CD8-positive, alpha-beta memory T cell (primary cell): Measurements from ENCODE around the gene TSPAN9. TPM values are rescaled to one million over a fixed set of nuclear protein-coding genes. Genes with fewer than 3 reads are reported as not detected.

Experiments
- CTCF ChIA-PET: fragments of 350-600 bp; sonication (Branson Sonifier 250); formaldehyde crosslinking; loops from one replicate; lab custom pipeline; 2021; ENCODE audit warnings: antibody characterized with exemption; lab: Charles Lee
- POLR2A ChIA-PET: fragments of 350-600 bp; sonication (Branson Sonifier 250); formaldehyde crosslinking; loops from one replicate; lab custom pipeline; 2021; ENCODE audit warnings: antibody characterized with exemption; lab: Charles Lee
- DNase-seq, 5 donors: peaks; one replicate each; pipeline versions ENCODE4 v3.0.0 to v3.0.0-alpha.2; 2020 to 2022; ENCODE audit warnings: mixed read lengths in 1 of 5
- H3K27ac ChIP-seq: one replicate; pipeline ENCODE4 v1.7.0; 2013; ENCODE audit warnings: low read depth, mild to moderate bottlenecking, low read length, moderate library complexity
- H3K27me3 ChIP-seq: 2 replicates; pipeline ENCODE4 v1.7.0; 2013; ENCODE audit warnings: low read length, mild to moderate bottlenecking; ENCODE audit not compliant: insufficient read depth, poor library complexity, severe bottlenecking
- H3K36me3 ChIP-seq: 2 replicates; pipeline ENCODE4 v1.7.0; 2013; ENCODE audit warnings: mild to moderate bottlenecking, low read length, moderate library complexity; ENCODE audit not compliant: insufficient read depth
- H3K4me1 ChIP-seq: 2 replicates; pipeline ENCODE4 v1.7.0; 2013; ENCODE audit warnings: mild to moderate bottlenecking, low read length, moderate library complexity; ENCODE audit not compliant: insufficient read depth
- H3K4me3 ChIP-seq: 2 replicates; pipeline ENCODE4 v1.7.0; 2013; ENCODE audit warnings: mild to moderate bottlenecking, low read length
- H3K9me3 ChIP-seq: 2 replicates; pipeline ENCODE4 v1.7.0; 2013; ENCODE audit warnings: mild to moderate bottlenecking, low read length
- H3K27ac Mint-ChIP-seq, 8 donors: one replicate each; pipeline ENCODE4 v1.8.0; 2020 to 2021; ENCODE audit warnings: mixed read lengths in 8 of 8, mild to moderate bottlenecking in 6 of 8, inconsistent platforms in 3 of 8, moderate library complexity in 3 of 8
- H3K27me3 Mint-ChIP-seq, 2 donors: one replicate each; pipeline ENCODE4 v1.8.0; 2020 to 2021; ENCODE audit warnings: mixed read lengths in 2 of 2, mild to moderate bottlenecking in 1 of 2, moderate library complexity in 1 of 2
- H3K36me3 Mint-ChIP-seq, 3 donors: one replicate each; pipeline ENCODE4 v1.8.0; 2020 to 2021; ENCODE audit warnings: mixed read lengths in 3 of 3, inconsistent platforms in 1 of 3, mild to moderate bottlenecking in 1 of 3
- H3K4me1 Mint-ChIP-seq, 3 donors: one replicate each; pipeline ENCODE4 v1.8.0; 2020 to 2021; ENCODE audit warnings: mixed read lengths in 3 of 3, inconsistent platforms in 1 of 3, mild to moderate bottlenecking in 1 of 3
- H3K4me3 Mint-ChIP-seq, 7 donors: one replicate each; pipeline ENCODE4 v1.8.0; 2020 to 2021; ENCODE audit warnings: mixed read lengths in 7 of 7, mild to moderate bottlenecking in 6 of 7, moderate library complexity in 4 of 7, inconsistent platforms in 2 of 7
- H3K9me3 Mint-ChIP-seq, 5 donors: one replicate each; pipeline ENCODE4 v1.8.0; 2020 to 2022; ENCODE audit warnings: mixed read lengths in 5 of 5, mild to moderate bottlenecking in 3 of 5, moderate library complexity in 2 of 5, inconsistent platforms in 1 of 5
- polyA plus RNA-seq: library from polyadenylated mRNA; unstranded; fragments of 300-500 nt; fragmentation: Illumina TruSeq; gene quantifications from one replicate; pipeline ENCODE4 v1.2.3, GENCODE V29; 2021
- total RNA-seq, 2 experiments: library from RNA; stranded (reverse); gene quantifications; one replicate each; pipeline ENCODE4 v1.2.3, GENCODE V29; 2021

The TSPAN9 gene
- total and polyA plus RNA-seq, 3 experiments from 2014 or later = 0.33 to 0.79 TPM; not detected in 1

- no peaks in the 10 kb centered on the region for H3K9me3 Mint-ChIP-seq
- H3K27me3 Mint-ChIP-seq = peaks cover 5 to 18% of the 10 kb centered on the region in 2 donors
- H3K4me3 ChIP-seq = no peak overlapping the region
- no peaks in the 10 kb centered on the region for H3K36me3 ChIP-seq
- no peak overlapping the region for H3K27ac Mint-ChIP-seq
- POLR2A ChIA-PET = no interaction called here
- H3K27ac ChIP-seq = no peak overlapping the region
- H3K4me1 Mint-ChIP-seq = no peaks in the 10 kb centered on the region
- H3K36me3 Mint-ChIP-seq = no peaks in the 10 kb centered on the region
- CTCF ChIA-PET = interaction anchor here (0.8 kb wide), 1 partner anchor 29 kb away, joined by 4 read pairs; no protein-coding TSS in a partner anchor
- no peaks in the 10 kb centered on the region for H3K27me3 ChIP-seq
- DNase-seq = no peak
- H3K4me1 ChIP-seq = no peaks in the 10 kb centered on the region
- no peak overlapping the region for H3K4me3 Mint-ChIP-seq
- no peaks in the 10 kb centered on the region for H3K9me3 ChIP-seq
Observed at GRCh38 chr12:3329361-3329760, 252.2 kb downstream of the TSPAN9 start.

- no peaks in the 10 kb centered on the region for H3K9me3 ChIP-seq
- Mint-ChIP-seq H3K9me3 (no peaks in the 10 kb centered on the region), H3K27me3 (peaks cover 8 to 26% of the 10 kb centered on the region in 2 donors), H3K36me3 (peaks cover 0 to 5% (median 0%) of the 10 kb centered on the region in 3 donors), H3K4me1 (no peaks in the 10 kb centered on the region), H3K4me3 (no peak overlapping the region), H3K27ac (no peak overlapping the region)
- no peak overlapping the region for H3K27ac ChIP-seq
- ChIA-PET POLR2A (no interaction called here), CTCF (no interaction called here)
- H3K4me1 ChIP-seq = no peaks in the 10 kb centered on the region
- no peak for DNase-seq
- no peaks in the 10 kb centered on the region for H3K36me3 ChIP-seq
- no peak overlapping the region for H3K4me3 ChIP-seq
- H3K27me3 ChIP-seq = no peaks in the 10 kb centered on the region
Observed at GRCh38 chr12:3330976-3331510, 253.9 kb downstream of the TSPAN9 start.

- POLR2A ChIA-PET = no interaction called here
- Mint-ChIP-seq H3K27ac (no peak overlapping the region), H3K4me1 (no peaks in the 10 kb centered on the region), H3K9me3 (no peaks in the 10 kb centered on the region), H3K4me3 (no peak overlapping the region), H3K36me3 (peaks cover 0 to 5% (median 0%) of the 10 kb centered on the region in 3 donors), H3K27me3 (peaks cover 8 to 26% of the 10 kb centered on the region in 2 donors)
- Histone ChIP-seq H3K4me1 (no peaks in the 10 kb centered on the region), H3K4me3 (no peak overlapping the region), H3K9me3 (no peaks in the 10 kb centered on the region), H3K27ac (no peak overlapping the region), H3K27me3 (no peaks in the 10 kb centered on the region), H3K36me3 (no peaks in the 10 kb centered on the region)
- no peak for DNase-seq
- CTCF ChIA-PET = interaction anchor here (0.6 kb wide), 1 partner anchor 32 kb away, joined by 3 read pairs; no protein-coding TSS in a partner anchor
Observed at GRCh38 chr12:3332188-3332587, 255.0 kb downstream of the TSPAN9 start.

GRCh38 chr12:3333583-3333982, 256.4 kb downstream of the TSPAN9 start:
- Mint-ChIP-seq H3K36me3 (peaks cover 0 to 5% (median 0%) of the 10 kb centered on the region in 3 donors), H3K9me3 (no peaks in the 10 kb centered on the region), H3K27me3 (peaks cover 6 to 26% of the 10 kb centered on the region in 2 donors), H3K4me3 (no peak overlapping the region), H3K4me1 (no peaks in the 10 kb centered on the region), H3K27ac (no peak overlapping the region)
- ChIA-PET POLR2A (no interaction called here), CTCF (no interaction called here)
- Histone ChIP-seq H3K9me3 (no peaks in the 10 kb centered on the region), H3K4me1 (no peaks in the 10 kb centered on the region), H3K36me3 (no peaks in the 10 kb centered on the region), H3K27ac (no peak overlapping the region), H3K27me3 (no peaks in the 10 kb centered on the region), H3K4me3 (no peak overlapping the region)
- DNase-seq = no peak

DNA sequence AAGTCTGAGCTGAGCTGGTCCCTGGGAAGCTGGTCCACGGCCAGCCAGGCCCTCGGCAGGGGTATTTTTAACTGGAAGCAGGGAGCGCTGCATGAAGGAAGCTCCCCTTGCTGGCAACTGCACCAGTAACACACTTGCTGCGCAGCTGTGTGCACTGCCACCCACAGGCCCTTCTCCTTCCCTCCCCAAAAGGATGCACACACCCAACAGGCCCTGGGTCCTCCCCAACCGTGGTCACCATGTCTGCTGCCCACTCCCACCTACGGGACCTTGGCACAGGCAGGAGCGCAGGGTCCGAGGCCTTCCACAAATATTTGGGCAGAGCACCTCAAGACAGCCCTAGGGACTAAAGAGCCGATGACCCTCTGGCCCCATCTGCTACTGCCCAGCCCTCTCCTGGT, 256.8 kb downstream of the TSPAN9 start:
- Histone ChIP-seq H3K4me3 (no peak overlapping the region), H3K27me3 (no peaks in the 10 kb centered on the region), H3K36me3 (no peaks in the 10 kb centered on the region), H3K9me3 (no peaks in the 10 kb centered on the region), H3K27ac (no peak overlapping the region), H3K4me1 (no peaks in the 10 kb centered on the region)
- no peak for DNase-seq
- H3K27ac Mint-ChIP-seq = no peak overlapping the region
- peaks cover 6 to 30% of the 10 kb centered on the region in 2 donors for H3K27me3 Mint-ChIP-seq
- ChIA-PET CTCF (no interaction called here), POLR2A (no interaction called here)
- H3K36me3 Mint-ChIP-seq = peaks cover 0 to 5% (median 0%) of the 10 kb centered on the region in 3 donors
- no peaks in the 10 kb centered on the region for H3K4me1 Mint-ChIP-seq
- no peaks in the 10 kb centered on the region for H3K9me3 Mint-ChIP-seq
- H3K4me3 Mint-ChIP-seq = no peak overlapping the region

DNA sequence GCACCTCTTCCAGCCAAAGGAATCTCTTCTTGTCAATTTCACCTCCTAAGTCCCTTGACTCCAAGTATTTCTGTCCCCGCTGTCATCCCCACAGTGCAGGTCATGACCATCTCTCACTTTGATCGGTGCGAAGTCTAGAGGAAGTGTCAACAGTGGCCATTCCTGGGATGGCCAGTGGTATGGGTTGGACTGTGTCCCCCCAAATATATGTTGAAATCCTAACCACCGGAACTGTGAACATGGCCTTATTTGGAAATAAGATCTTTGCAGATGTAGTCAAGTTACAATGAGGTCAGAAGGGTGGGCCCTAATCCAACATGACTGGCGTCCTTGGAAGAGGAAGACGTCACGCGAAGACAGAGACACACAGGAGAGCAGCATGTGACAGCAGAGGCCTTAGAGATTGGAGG, 257.9 kb downstream of the TSPAN9 start:
- CTCF ChIA-PET = no interaction called here

More for the DNA sequence above, 257.9 kb downstream of the TSPAN9 start:
- Mint-ChIP-seq H3K27ac (no peak overlapping the region), H3K36me3 (peaks cover 0 to 5% (median 0%) of the 10 kb centered on the region in 3 donors), H3K27me3 (peaks cover 11 to 38% of the 10 kb centered on the region in 2 donors), H3K4me3 (no peak overlapping the region), H3K9me3 (no peaks in the 10 kb centered on the region), H3K4me1 (no peaks in the 10 kb centered on the region)
- Histone ChIP-seq H3K27me3 (no peaks in the 10 kb centered on the region), H3K36me3 (no peaks in the 10 kb centered on the region), H3K4me1 (no peaks in the 10 kb centered on the region), H3K4me3 (no peak overlapping the region), H3K9me3 (no peaks in the 10 kb centered on the region), H3K27ac (no peak overlapping the region)
- POLR2A ChIA-PET = no interaction called here
- DNase-seq = no peak

Other genes with a start within 250 kb of the TSPAN9 start
- not detected for gene NRIP2, start 242.3 kb upstream of the TSPAN9 start, total RNA-seq
- gene NRIP2, start 242.3 kb upstream of the TSPAN9 start, polyA plus RNA-seq = 0.82 TPM
- gene TEX52, start 220.3 kb upstream of the TSPAN9 start, total RNA-seq = not detected
- gene TEX52, start 220.3 kb upstream of the TSPAN9 start, polyA plus RNA-seq = not detected
- 10 to 100 TPM; 66.2 to 67.5 TPM for gene FOXM1, start 200.2 kb upstream of the TSPAN9 start, total RNA-seq
- gene FOXM1, start 200.2 kb upstream of the TSPAN9 start, polyA plus RNA-seq = 0.15 TPM
- 10 to 100 TPM; 41.9 to 45.4 TPM for gene RHNO1, start 200.2 kb upstream of the TSPAN9 start, total RNA-seq
- 60.0 TPM for gene RHNO1, start 200.2 kb upstream of the TSPAN9 start, polyA plus RNA-seq
- gene TULP3, start 186.5 kb upstream of the TSPAN9 start, total RNA-seq = 1 to 10 TPM; 9.1 to 9.3 TPM
- 9.7 TPM for gene TULP3, start 186.5 kb upstream of the TSPAN9 start, polyA plus RNA-seq
- 1 to 10 TPM; 1.7 to 2.1 TPM for gene TEAD4, start 118.0 kb upstream of the TSPAN9 start, total RNA-seq
- not detected for gene TEAD4, start 118.0 kb upstream of the TSPAN9 start, polyA plus RNA-seq